Activated CD4-positive, alpha-beta T cell treated with anti-CD3 and anti-CD28 coated beads for 4 hours (primary cell): Measurements from ENCODE around the gene COL4A6.

Experiments
- DNase-seq, 2 donors: peaks; one replicate each; pipeline ENCODE4 v3.0.0-alpha.2; 2020

Gene COL4A6

DNA sequence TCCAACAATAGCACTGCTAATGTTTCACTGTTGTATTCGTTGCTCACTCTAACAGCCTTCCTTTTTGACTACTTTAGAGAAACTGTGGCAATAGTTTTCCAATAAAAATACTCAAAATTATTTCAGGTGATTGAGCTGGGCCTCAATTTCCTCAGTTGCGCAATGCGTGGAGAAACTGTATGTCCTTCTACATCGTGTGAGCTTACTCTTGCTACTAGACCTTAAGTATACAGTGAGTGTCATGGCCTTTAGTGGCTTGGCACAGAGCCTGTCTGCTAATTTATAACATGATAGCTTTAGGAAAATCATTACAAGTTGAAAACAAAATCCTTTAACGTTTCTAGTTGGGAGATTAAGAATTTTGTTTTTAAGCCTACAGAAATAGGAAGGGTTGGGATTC, 114.5 kb downstream of the COL4A6 start:
- DNase-seq: no peak

- DNase-seq: no peak
Observed at GRCh38 chrX:108322234-108322633, 116.0 kb downstream of the COL4A6 start.

GRCh38 chrX:108316456-108316855, 121.8 kb downstream of the COL4A6 start:
- DNase-seq: no peak

DNA sequence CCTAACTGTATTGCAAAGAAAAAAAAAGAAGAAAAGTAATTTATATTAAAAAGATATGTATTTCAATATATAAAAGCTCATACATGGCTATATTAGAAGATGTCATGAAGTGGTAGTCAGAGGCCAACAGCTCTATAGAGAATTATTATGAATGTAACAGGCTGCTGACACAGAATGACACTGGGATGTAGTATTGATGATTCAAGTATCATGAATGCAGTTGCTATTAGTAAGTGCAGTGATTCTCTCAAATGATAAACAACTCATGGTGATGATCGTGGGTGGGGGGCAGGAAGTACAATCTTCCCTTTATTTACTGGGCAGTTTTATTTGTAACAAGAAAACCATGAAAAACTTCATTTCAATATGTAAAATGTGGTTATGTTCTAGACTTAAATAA, 124.6 kb downstream of the COL4A6 start:
- no peak for DNase-seq

DNA sequence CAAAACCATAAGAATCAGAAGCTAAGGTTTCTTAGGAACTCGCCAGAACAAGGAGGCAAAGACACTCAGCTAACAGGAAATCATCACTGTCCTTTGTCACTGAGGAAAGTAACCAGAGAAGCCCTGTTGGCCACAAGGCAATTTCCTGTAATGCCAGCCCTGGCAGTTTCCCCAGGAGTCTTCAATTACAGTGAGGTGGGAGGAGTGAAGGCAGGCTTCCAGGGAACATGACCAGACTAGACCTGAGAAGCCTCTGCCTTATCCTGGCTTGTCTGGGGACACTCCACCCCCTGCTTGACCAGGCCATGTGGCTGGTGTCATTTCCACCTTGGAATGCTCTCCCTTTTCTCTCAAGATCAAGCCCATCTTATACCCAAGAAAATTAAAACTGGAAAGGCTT, 125.3 kb downstream of the COL4A6 start:
- no peak for DNase-seq

DNA sequence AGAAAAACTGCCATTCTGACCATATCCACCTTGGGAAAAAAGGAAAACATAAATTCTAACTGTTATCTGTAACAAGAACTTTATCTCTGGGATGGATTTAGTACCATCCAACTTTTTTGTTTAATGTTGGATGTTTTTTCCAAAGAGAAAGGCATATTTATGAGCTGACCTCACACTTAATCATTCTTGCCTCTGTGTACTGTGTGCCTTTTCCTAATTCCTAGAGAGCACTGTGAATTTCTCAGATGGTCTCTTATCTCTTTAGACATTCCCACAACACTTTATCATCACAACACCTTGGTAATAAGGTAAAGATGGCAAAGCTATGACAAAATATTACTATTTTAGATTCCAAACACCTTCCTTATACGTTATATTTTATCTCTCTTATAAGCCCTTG, 126.2 kb downstream of the COL4A6 start:
- no peak for DNase-seq

DNA sequence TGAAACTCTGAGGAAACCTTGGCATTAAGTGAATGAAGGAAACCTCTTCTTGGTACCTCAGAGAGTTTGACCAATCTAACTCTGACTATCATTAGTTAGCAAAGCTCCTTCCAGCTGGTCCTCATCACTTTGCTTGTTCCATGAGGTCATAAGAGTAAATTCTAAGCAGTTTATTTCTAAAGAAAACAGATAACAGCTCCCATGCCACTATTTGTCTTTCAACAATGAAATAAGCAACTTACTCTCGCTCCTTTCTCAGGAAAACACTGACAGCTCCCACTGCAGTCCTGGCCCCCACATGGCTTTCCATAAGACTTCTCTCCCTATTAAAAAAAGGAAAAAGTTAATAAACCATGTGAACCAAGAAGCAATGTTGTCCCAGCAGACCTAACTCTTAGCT, 127.7 kb downstream of the COL4A6 start:
- DNase-seq: no peak

DNA sequence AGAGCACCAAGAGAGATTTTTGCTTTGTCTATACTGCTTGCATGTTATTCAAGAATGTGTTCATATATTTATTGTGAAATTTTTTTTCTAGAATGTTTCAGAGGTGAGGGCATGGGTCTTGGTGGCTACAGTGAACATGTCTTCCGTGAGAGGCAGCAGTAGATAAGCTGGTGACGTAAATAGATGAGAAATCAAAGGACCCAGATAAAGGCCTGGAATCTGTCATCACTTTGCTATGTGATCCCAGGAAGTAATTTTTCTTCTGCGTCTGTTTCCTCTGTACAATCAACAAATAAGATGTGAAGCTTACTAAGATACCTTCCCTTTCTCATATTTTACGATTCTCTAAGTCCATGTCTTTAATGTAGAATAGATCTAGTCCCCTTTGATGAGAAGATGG, 129.1 kb downstream of the COL4A6 start:
- no peak for DNase-seq

- DNase-seq: no peak
Observed at GRCh38 chrX:108307132-108308085, 130.8 kb downstream of the COL4A6 start.

- DNase-seq: no peak
Observed at GRCh38 chrX:108306086-108306485, 132.1 kb downstream of the COL4A6 start.

- no peak for DNase-seq
Observed at GRCh38 chrX:108304757-108305156, 133.5 kb downstream of the COL4A6 start.

DNA sequence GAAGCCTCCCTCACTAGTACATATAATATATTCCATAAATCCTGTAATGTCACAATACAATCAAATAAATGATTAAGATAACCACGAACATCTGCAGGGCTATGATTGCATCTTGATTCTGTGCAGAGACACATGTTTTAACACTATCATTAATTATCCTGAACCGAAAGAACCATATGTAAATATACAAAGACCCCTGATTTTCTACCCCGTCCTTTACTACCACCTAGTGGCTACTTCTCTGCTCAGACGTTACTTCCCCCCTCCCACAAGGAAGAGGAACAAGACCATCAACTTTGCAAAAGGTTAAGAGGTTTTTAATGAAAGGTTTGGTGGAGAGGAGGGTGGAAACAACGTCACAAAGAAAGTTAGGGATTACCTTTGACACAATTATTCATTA, 134.0 kb downstream of the COL4A6 start:
- DNase-seq: no peak

- no peak for DNase-seq
Observed at GRCh38 chrX:108303682-108304081, 134.5 kb downstream of the COL4A6 start.

- no peak for DNase-seq
Observed at GRCh38 chrX:108299704-108300103, 138.5 kb downstream of the COL4A6 start.

DNA sequence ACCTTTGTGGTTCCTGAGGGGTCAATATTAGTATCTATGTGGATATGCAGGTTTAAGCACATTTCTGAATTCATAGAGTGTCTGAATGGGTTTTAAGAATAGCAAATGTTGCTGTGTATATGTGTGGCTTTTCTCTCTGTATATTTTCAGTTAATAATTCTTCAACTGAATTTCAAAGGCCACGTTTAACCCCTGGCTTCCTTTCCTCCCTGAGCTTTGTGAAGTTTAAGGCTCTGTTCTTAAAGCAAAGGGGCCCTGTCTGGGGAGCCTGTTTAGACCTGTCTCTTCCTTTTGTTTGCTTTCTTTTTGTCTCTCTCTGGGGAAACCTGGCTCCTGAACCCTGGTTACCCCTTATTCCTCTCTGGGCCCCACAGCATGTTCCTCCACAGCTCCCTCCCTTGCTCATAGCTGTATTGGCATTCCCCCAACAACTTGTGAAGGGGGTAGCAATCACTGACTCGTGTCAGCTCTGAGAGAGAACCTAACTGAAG, 139.1 kb downstream of the COL4A6 start:
- no peak for DNase-seq

DNA sequence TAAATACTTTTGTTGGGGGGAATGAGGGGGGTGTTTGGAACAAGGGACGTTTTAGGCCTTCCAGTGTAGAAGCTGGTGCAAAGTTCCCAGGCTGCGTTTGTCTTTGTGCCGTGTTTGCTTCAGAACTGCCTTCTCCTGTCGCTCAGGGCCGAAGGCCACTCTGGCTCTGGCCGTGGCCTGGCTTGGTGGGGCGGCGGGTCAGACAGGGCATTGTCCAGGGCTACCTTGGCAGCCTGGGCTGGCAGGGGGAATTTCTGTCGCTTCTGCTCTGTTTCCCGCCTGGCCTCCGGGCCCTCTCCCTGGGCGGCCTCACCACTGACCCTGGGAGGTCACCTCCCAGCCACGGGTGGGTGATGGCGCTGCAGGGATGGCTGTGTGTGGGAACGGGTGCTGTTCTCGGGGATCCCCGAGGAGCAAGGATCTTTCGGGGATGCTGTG, 140.0 kb downstream of the COL4A6 start:
- DNase-seq: no peak

DNA sequence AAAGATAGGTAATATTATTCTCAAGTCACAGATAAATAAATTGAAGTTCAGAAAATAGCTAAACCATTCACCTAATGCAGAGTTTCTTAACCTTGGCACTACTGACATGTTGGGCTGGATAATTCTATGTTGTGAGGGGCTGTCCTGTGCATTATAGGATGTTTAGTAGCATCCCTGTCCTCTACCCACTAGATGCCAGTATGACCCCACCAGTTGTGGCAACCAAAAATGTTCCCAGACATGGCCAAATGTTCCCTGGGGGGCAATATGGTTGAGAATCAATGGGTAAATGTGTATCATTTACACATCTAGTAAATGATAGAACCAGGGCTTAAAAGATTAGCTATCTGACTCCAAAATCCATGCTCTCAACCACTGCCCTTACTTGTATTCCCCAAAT, 140.9 kb downstream of the COL4A6 start:
- DNase-seq: no peak

DNA sequence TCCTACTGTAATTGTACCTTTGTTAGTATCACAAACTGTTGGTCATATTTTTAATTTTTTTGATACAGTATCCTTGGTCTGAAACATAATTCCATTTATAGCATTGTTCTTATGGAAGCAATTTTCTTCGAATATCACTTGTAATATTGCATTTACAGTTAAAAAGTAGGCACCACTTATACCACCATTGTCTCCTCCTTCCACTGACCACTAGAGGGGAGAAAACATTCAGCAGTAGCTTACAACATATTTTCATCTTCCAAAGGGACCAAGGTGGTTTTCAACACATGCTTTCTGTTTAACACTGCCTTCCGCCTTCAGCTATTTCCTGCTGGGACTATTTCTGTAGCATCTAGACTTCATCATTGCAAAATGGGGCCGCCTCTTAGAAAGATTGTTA, 146.2 kb downstream of the COL4A6 start:
- DNase-seq: no peak

DNA sequence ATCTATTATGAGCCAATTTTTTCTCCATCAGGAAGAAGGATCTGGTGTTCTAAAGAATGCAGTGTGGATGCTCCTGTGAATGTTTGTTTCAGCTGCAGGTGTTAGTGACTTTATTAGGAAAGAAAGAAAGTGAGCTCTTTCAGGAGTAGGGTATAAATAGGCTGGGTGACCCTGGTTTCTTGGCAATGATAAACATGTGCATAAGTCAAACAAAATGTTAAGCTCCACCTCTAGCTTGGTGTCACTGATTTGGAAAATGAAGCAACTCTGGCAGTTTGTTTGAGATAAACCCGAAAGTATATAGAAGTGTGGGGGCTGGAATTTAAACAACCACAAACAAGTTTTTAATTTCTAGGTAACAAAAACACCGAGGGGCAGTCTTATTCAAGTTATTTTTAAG, 152.3 kb downstream of the COL4A6 start:
- no peak for DNase-seq

DNA sequence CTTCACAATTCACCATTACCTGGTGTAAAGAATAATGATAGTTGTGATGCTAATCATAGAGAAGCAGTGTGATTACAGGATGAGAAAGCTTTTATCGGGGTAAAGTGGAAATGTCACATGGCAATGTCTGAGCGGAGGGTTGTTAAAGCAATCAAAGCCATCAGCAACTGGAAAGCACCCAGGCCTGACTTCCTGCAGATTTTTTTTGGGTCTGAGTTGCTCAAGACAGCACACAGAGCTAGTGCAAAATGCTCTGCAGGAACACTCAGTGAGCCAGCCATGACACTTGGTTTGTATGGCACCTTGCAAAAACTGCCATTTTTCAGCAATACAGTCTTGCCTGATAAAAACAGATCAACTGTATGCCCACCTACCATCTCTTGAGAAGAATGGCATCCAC, 152.9 kb downstream of the COL4A6 start:
- no peak for DNase-seq

DNA sequence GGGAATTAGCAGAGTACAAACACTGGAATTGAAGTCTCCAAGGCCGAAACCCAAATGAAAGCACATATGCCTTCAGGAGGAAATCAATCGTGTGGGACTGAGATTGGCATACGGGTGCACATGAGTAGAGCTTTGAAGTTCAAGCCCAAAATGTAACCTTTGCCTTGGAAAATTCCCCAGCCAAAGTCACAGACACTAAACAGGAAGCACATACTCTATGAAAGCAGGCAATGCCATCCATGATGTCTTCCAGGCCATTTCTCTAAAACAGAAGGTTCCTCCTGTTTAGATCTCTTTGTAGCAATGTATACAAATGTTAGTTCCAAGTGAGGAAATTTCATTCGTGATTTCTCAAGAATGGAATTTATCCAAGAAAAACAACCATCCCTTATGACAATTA, 162.5 kb downstream of the COL4A6 start:
- DNase-seq: no peak

DNA sequence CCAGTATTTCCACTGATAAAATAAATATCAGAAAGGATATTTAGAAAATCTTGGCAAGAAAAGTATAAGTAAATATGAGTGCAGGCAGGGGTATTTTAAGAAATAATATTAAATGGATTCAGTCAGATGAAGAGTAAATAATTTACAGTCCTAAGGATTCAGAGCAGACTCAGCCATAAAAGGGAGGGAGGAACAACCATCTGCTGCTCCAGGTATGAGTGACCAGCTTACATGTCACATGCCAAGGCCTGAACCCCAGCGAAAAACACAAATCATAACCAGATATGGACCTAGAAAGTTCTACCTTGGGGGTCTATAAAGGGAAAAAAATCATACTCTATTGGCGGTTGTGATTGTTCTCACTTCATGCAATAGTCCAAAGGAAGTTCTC, 166.8 kb downstream of the COL4A6 start:
- DNase-seq: no peak

- DNase-seq: no peak
Observed at GRCh38 chrX:108270739-108271396, 167.4 kb downstream of the COL4A6 start.

DNA sequence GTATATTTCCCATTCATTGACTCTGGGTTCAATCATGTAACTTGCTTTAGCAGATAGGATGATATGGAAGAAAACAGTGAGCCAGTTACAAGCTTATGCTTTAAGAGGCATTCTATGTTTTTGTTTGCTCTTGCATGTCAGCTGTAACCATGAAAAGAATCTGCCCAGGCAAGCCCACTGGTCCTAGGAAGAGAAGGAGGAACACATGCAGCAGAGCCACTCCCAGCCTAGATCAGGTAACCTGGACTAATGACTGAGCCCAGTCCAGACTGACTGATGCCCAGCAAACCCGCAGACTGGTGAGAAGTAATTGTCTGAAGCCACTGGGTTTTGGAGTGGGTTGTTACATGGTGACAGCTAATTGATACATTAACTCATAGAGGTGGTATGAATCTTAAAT, 167.9 kb downstream of the COL4A6 start:
- DNase-seq: no peak
